NCI-H146 treated with DMSO at 0.1 percent for 48 hours (cell line): ENCODE measurements around the gene LRCOL1.
"Not testable (repeated sequence)": the region's sequence is repeated elsewhere in the genome, so short reads cannot be mapped to it uniquely, and the experiment has no call there.

Experiments
- DNase-seq: peaks from one replicate; lab custom pipeline; 2025; ENCODE audit not compliant: unreplicated experiment; lab: John Stamatoyannopoulos, UW

Gene LRCOL1

GRCh38 chr12:132602572-132603239 lies 7.7 kb downstream of the LRCOL1 start:
- no peak for DNase-seq

- DNase-seq: no peak
These were observed 9.1 kb downstream of the LRCOL1 start for GRCh38 chr12:132601171-132601883.

GRCh38 chr12:132600048-132601032 lies 10.0 kb downstream of the LRCOL1 start:
- DNase-seq: peak; percentile 76

- DNase-seq: not testable (repeated sequence)
These were observed 10.9 kb downstream of the LRCOL1 start for GRCh38 chr12:132599502-132599901.

GRCh38 chr12:132597333-132598316 lies 12.8 kb downstream of the LRCOL1 start:
- DNase-seq: peak; percentile 11

- no peak for DNase-seq
These were observed 14.4 kb downstream of the LRCOL1 start for GRCh38 chr12:132596016-132596415.

- no peak for DNase-seq
These were observed 15.2 kb downstream of the LRCOL1 start for GRCh38 chr12:132595183-132595582.

- peak; percentile 98 for DNase-seq
These were observed 16.4 kb downstream of the LRCOL1 start for GRCh38 chr12:132593938-132594358.

GRCh38 chr12:132593521-132593920 lies 16.9 kb downstream of the LRCOL1 start:
- DNase-seq: no peak

GRCh38 chr12:132593071-132593470 lies 17.3 kb downstream of the LRCOL1 start:
- no peak for DNase-seq

- no peak for DNase-seq
These were observed 18.0 kb downstream of the LRCOL1 start for GRCh38 chr12:132592282-132592970.

GRCh38 chr12:132591107-132591935 lies 19.1 kb downstream of the LRCOL1 start:
- no peak for DNase-seq

GRCh38 chr12:132588821-132589669 lies 21.3 kb downstream of the LRCOL1 start:
- no peak for DNase-seq

- no peak for DNase-seq
These were observed 22.1 kb downstream of the LRCOL1 start for GRCh38 chr12:132588319-132588718.

GRCh38 chr12:132587781-132588180 lies 22.6 kb downstream of the LRCOL1 start:
- no peak for DNase-seq

GRCh38 chr12:132586929-132587328 lies 23.5 kb downstream of the LRCOL1 start:
- DNase-seq: no peak

- DNase-seq: no peak
These were observed 25.2 kb downstream of the LRCOL1 start for GRCh38 chr12:132585177-132585576.

- no peak for DNase-seq
These were observed 26.0 kb downstream of the LRCOL1 start for GRCh38 chr12:132584429-132584828.
